GM19025 (cell line): ENCODE results near the gene ELF4.
A peak's percentile ranks its signal among the peaks of the same experiment; 100 is the strongest.

Experiments
- ATAC-seq: cut with Tn5 transposase; IDR thresholded peaks from one replicate; pipeline ENCODE4 v1.9.1; 2021; ENCODE audit warnings: mild to moderate bottlenecking, low read depth, moderate library complexity; ENCODE audit not compliant: unreplicated experiment

ELF4 gene

DNA sequence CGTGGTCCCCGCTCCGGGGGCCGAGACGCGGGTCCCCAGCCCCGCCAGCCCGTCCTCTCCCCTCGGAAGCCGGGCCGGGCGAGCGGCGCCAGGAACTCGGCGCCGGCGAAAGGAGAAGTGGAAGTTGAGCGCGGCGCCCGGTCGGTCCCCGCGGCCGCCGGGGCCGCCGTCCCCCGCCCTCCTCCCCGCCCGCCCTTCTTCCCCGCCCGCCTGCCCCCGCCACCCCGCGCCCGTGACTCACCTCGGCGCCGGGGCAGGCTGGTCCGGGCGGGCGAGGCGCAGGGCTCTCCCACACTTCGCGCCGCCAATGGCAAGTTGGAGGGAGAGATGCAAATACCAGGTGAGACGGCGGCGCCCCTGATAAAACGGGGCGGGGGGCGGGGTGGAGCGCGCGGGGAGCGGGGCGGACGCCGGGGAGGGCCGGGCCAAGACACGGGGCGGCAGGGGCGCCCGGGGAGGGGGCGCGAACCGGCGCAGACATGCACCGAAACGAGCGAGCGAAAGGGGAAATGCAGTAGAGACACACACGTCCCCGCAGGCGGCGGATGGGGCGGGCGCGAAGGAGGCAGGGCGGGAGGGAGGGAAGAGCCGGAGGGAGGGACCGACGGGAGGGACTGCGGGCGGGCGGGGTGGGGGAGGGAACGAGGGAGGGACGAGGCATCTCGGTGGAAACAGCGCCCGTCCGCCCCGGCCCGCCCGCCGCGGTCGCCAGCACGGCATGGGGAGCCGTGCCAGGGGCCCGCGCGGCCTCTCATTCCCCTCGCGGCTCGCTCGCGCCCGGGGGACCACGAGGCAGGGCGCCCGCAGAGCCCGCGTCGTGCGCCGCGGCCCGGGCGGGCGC, at the start of gene ELF4:
ELF4 (minus strand) TSS at position 119 of the 841 bp plus-strand sequence. CDS start 29,167 bp downstream, outside the sequence.
- peak; percentile 26 for ATAC-seq

DNA sequence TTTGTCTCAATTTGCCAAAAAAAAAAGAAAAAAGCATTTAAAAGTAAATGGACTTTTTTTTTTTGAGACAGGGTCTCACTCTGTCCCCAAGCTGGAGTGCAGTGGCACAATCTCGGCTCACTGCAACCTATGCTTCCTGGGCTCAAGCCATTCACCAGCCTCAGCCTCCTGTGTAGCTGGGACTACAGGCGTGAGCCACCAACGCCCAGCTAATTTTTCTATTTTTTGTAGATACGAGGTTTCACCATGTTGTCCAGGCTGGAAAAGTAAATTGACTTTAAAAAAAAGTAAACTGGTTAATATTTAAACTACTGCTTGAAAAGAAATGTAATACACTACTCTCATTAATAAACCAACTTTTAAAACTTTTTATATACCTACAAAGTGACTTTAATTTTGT, 49.5 kb upstream of the ELF4 start:
- ATAC-seq = no peak

DNA sequence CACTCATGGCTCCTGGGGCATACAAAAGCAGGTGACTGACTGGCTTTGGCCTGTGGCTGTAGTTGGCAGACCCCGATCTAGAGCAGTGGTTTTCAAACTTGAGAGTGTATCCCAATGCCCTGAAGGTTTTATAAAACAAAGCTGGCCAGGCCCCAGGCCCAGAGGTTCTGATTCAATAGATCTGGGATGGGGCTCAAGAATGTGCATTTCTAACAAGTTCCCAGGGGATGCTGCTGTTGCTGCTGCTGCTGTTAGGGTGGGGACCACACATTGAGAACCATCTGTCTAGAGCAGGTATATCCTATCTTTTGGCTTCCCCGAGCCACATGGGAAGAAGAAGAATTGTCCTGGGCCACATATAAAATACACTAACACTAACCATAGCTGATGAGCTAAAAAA, 48.0 kb upstream of the ELF4 start:
- no peak for ATAC-seq

DNA sequence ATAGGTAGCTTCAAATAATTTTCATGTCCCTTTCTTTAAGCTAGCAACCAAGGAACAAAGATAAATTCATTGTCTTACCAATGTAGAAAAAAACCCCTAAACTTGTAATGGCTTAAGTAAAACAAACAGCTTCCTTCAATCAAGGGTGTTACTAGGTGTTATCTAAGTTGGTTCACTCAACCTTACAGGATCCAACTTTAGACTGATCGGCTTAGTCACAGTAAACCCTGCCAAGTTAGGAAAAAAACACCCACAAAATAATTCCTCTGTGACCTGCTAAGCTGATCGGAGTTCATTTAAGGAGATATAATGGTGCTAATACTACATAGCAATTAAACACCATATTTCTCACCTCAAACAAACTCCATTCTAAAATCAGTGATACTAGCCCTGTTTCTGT, 45.3 kb upstream of the ELF4 start:
- no peak for ATAC-seq

DNA sequence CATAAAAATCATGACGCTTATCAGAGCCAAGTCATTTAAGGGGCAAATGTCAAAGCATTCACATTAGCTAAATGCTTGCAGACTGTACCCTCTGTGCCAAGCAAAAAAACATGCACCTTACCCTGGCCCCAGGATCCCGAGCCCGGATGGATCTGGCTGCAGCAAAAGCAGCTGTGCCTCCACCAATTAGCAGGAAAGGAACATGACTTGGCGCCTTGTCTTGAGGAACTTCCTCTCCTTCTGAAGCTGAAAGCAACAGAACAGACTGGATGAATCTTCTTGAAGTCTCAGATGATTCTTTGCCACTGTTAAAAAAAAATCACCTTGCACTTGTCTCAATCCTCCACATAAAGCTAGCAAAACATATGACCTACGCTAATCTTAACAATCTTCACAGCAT, 37.3 kb upstream of the ELF4 start:
- no peak for ATAC-seq

GRCh38 chrX:130145123-130145522, 34.8 kb upstream of the ELF4 start:
- no peak for ATAC-seq

DNA sequence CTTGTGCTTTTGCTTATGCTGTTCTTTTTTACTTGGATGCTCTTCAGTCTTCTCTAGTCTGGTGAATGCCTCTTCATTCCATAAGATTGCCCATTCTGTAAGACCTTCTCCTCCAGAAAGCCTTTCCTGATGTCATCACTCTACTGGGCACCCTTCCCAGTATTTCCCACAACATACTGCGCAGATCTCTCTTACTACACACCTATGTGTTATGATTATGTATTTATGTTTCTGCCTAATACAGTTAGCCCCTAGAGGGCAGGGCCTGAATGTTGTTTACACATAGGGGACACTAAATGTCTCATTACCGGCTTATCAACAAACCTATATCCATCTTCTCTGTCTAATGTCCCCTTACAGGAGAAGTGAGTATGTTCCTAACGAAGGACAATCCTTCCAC, 34.2 kb upstream of the ELF4 start:
- no peak for ATAC-seq

DNA sequence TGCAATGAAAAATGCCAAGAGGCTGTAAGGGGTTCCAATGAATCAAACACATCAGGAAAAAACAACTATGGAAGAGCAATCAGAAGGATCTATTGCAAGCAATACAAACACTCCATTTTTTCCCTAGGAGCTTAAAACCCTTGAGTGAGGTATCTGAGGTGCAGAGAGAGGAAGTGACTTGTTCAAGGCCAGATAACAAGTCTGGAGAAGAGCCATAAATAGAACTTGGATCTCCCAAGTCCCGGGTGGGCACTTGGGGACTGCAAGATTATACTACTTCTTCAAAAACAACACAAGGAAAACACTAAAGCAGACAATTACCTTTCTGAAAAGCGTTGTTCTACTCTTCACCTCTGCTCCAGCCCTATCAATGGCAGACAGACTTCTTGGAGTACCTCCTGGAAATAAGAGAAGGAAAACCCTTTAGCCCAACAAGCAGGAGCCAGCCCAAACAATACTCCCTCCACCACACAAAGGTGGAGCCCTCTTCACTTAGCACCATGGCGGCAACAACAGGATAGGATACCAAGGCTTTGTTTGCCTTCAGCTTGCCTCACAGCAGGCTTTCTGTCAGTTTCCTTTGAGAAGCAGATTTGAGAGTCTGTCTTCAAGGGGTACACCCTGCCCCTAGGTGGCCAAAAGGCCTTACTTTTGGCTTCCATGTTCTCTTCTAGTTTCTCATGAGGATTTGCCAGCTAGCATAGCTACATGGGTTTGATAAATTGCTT, 29.3 kb upstream of the ELF4 start:
- no peak for ATAC-seq

DNA sequence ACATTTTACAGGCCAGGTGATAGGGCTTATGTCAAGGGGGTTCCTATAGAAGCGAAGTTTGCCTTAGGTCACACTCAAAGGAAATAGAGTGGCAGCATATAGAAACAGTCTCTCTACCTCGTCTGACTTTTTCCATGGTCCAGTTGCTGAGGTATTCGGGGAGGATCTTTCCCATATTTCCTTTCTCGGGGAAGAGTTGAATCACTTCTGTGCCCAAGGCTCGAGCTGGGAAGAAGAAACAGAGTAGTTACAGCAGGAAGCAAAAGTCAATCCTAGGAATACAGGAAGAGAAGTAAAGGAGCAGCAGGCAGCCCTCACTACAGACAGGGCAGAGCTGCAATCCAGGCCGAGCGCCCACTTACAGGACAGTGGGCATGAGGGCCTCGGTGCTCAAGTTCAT, 26.7 kb upstream of the ELF4 start:
- ATAC-seq = no peak

DNA sequence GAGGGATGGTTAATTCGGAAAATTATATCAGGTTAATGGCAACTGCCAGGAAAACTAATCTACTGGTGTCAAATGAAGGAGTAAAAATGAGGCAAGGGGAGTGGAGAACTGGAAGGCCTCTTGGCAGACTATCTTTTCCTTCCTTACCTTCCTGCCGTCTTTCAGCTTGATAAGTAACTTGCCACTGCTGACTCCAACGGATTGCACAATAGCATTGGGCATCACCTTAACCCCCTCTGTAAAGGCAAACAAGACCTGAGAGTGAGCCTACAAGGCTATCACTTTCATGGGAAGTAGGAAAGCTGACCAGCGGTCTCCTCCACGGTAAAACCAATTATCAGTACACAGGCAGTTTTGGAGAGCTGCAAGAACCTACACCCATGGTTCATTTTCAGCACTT, 26.2 kb upstream of the ELF4 start:
- ATAC-seq = no peak

- no peak for ATAC-seq
Observed at GRCh38 chrX:130130990-130131389, 20.7 kb upstream of the ELF4 start.

GRCh38 chrX:130125091-130125874, 15.0 kb upstream of the ELF4 start:
- no peak for ATAC-seq

DNA sequence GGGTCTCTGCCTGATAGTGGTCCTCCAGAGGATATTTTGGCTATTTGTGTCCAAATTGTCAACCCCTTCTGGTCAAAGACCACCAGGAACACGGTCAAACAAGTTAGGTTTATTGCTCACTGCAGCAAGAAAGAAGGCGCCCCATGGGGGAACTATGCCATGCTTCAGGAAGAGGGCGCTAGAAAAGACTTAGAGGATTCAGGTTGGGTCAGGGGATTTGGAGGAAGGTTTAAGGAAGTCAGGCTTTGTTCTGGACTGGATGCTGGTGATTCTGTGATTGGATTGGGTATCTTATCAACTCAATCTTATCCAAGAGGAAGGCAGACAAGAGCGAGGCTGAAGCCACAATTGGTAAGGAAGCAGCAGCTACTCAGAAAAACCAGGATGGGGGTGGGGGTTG, 14.3 kb upstream of the ELF4 start:
- no peak for ATAC-seq

DNA sequence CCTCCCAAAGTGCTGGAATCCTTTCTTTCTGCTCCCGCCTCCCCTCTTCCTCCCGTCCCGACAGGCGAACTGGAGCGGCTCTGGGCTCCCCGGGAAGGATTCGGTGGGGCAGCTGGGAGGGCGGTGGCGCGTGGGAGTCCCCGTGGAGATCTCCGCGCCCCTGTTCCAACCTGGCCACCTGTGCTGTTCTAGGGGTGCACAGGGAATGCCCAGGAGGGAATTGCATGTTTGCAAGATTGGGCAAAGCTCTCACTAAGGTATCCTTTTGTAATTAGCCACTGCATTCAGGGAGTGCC, 11.2 kb upstream of the ELF4 start:
- no peak for ATAC-seq

- ATAC-seq = peak; percentile 76
Observed at GRCh38 chrX:130120746-130121504, 10.6 kb upstream of the ELF4 start.

DNA sequence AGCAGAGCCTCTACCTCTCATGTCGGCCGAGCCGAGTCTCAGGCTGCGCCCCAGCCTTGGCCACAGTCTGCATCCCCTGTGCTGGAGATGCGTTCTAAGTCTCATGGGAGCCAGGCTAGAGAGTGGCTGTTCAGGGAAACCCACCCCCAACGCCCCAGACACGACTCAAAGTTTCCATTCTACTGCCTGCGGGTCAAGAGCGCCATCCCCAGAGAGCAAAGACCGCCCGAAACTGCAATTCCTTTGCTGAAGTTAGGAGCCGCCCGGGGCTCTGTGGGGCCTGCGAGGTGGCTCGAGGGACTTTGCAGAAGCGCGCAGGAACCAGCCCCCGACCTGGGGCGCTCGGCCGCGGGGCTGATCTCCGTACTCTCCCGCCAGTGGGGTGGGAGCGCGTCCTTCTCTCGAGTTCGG, 10.0 kb upstream of the ELF4 start:
- ATAC-seq = peak; percentile 29

GRCh38 chrX:130119312-130119898, 9.1 kb upstream of the ELF4 start:
- ATAC-seq = no peak

GRCh38 chrX:130118441-130119311, 8.4 kb upstream of the ELF4 start:
- no peak for ATAC-seq

DNA sequence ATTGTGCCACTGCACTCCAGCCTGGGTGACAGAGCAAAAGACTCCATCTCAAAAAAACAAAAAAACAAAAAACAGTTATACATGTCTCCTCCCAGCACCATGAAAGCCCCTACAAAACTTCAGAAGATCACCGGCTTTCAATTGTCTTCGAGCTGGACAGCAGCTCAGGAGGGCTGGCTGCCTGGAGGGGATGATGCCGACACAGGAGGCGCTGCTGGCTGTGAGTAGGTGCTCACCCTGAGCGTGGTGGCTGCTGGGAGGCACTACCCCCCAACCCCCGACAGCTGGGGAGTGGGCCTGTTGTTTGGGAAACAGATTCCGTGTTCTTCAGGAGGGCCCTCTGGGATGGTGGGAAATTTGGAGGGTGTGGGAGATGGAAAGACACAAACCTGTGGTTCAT, 6.9 kb upstream of the ELF4 start:
- ATAC-seq = no peak
